GM04503 (cell line): ENCODE data around the gene GHDC.

Experiments
- DNase-seq: peaks from one replicate; pipeline ENCODE4 v3.0.0-alpha.2; 2012; ENCODE audit warnings: low read depth

Gene GHDC

GRCh38 chr17:42182927-42183734, 11.2 kb downstream of the GHDC start:
- DNase-seq, result no peak

DNA sequence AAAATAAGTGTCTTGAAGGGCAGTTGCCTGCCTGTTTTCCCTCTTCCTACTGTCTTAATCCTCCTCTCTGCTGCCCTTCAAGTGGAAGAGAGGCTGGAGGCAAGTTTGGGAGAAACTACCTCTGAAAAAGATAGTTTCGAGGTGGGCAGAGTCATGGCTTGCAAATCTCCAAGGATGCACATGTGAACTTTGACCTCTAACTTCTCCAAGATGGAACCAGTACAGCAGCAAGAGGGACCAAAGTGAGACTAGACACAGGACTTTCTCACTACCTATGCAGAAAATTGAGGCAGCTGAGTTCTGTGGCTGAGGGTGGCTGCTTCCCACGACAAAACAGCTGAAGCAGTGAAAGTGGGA, 12.5 kb downstream of the GHDC start:
- DNase-seq, result no peak

DNA sequence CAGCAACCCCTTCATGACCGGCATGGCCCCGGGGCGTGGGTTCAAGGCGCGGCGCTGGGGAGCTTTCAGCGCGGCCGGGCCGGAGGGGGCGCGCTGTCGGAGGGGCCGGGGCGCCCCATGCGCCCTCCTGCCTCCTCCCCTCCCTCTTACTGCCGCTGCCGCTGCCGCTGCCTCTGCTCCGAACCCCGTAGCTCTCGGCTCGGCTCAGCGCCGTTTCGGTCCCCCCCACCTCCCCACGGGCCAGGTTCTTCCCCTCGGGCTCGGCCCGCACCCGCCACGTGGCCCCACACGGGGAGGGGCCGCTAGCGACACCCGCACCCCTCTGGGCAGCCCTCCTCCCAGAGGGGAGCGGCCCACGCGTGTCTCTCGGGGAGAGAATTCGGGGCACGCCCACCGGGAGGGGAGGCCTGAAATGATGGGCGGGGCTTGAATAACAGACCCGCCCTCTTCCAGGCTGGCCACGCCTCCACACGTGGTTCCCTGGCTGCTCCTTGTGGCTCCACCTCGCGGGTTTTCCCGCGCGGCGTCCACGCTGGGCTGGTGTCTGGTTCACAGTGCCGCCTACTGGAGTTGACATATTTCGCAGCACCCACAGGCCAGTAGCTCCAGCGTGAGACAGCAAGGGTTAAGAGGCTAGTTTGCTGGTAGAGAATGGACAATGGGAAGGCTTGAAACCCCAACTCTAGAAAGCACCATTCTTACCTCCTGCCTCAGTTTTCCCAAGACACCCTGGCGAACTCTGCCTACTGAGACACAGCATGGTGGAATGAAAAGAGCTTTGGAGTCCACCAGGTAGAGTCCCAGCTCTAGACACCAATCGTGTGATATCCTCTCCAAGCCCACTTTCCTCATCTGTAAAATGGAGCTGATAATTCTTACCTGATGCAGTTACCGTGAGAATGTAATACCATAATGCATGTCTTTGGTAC, 13.1 kb downstream of the GHDC start, which contains the start of gene KCNH4:
TSS of gene KCNH4 (minus strand) at position 221 of the 929 bp plus-strand sequence. CDS start at position 24, 197 bp downstream.
- DNase-seq, result no peak

GRCh38 chr17:42180411-42180921, 13.8 kb downstream of the GHDC start:
- no peak for DNase-seq

DNA sequence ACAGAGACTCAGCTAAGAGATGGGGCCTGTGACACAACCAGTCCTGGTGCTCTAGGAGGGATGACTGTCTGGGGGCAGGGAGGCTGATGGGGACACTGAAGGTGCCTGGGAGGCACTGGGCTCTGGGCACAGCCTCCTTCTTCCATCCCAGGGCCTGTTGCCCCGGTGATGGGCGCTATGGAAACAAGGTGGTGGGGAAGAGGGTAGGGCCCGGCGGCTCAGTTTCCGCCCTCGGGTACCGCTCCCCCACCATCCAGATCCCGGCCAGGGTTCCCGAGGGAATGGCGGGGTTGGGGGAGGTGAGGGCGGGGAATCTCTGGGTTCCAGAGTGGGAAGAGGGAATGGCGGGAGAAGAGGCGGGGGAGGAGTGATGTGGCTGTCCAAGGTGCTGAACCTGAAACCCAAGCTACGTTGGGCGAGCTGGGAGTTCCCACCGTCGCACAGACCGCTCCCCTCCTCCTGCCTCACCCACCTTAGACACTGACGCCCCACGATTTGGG, 14.3 kb downstream of the GHDC start:
- no peak for DNase-seq

- DNase-seq, result no peak
These were observed 15.0 kb downstream of the GHDC start for GRCh38 chr17:42179335-42179734.

DNA sequence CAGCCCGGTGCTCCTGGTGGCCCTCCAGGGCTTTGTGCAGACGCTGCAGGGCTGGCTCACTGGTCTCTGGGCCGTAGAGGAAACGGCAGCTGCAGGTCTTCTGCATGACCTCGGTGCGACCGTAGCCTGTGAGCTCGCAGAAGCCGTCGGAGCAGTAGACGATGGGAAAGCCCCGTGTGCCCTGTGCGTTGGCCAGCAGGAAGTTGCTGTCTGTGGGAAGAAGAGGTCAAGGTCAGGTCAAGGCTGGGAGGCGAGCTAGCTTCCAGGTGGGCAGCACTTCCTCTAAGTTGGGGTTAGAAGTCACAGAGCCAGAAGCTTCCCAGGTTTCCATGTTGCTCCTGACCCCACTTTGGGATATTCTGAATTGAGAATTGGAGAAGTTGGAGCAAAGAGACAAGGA, 15.5 kb downstream of the GHDC start:
- DNase-seq, result no peak

GRCh38 chr17:42177684-42178083, 16.6 kb downstream of the GHDC start:
- DNase-seq, result no peak

DNA sequence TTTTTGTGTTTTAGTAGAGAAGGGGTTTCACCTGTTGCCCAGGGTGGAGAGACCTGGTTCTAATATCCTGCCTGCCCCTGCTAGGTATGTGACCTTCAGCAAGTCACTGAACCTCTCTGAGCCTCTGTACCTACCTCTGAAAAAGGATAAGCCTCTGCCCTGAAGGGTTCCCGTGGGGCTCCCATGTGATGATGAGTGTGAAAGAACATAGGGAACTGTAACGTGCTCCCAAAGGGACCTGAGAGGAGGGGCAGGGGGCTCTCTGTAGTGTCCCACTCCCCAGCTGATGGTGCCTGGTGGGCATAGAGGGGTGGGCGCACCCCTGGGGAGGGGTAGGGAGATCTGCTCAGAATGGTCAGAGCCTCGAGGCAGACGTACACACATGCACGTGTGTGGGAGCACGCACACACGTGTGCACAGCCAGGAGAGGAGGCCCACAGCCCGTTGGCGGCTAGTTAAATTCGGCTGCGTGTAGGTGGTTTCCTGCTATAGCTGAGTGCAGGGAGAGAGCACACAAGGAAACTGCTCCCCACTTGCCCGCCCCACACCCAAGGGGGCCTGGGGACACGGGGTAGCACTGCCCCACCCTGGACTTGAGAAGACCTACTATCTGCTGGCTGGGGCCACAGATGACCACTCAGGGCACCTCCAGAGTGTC, 20.0 kb downstream of the GHDC start:
- DNase-seq, result no peak

GRCh38 chr17:42171831-42172230, 22.5 kb downstream of the GHDC start:
- DNase-seq, result no peak

- no peak for DNase-seq
These were observed 24.9 kb downstream of the GHDC start for GRCh38 chr17:42169351-42169750.

DNA sequence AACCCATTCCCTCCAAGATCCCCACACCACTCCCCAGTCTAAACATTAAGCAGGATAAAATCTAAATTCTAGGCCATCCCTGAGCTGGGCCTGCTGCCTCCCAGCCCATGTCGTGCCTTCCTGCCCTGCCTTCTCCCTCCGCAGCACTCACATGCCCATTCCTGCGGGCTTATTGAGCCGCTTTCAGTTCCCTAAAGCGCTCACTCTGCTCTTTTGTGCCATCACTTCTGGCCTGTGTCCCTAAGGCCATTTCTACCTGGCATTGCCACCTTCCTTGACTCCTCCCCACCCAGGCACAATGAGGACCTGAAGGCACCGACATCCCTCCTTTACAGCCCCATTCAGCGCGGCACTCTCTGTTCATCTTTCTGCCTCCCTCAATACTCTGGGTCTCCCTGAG, 26.5 kb downstream of the GHDC start:
- no peak for DNase-seq

GRCh38 chr17:42166196-42166763, 28.0 kb downstream of the GHDC start:
- no peak for DNase-seq

- no peak for DNase-seq
These were observed 28.5 kb downstream of the GHDC start for GRCh38 chr17:42165751-42166150.

DNA sequence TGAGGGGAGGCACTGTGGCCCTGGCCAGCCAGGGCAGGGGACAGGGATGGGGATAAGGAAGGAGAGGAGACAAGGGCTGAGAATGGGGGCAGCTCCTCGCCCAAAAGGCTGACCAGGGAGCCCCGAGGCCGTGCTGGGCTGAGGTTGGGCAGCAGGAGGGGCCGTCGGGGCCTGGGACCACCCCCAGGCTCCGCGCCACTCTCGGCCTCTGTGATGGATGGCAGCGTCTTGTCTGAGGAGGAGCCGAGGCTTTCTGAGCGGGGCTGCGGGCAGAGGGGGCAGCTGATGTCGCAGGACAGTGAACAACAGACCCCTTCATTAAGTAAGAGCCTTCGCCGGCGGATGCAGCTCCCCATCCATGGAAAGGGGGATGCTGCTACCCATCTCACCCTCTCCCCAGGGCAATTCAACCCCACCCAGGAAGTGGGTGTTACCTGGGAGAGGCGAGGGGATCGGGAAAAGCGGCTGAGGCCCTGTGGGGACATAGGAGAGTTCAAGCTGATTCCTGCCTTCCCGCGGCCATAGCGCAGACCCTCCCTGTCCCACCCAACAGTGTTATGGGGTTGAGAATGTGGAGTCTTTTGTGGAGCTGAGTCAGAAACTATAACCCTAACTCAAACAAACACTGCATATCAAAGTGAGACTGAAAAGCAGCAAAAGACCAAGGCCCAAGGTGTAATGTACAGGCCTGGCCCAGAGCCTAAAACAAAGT, 30.4 kb downstream of the GHDC start:
- no peak for DNase-seq

- DNase-seq, result no peak
These were observed 31.2 kb downstream of the GHDC start for GRCh38 chr17:42163113-42163512.

DNA sequence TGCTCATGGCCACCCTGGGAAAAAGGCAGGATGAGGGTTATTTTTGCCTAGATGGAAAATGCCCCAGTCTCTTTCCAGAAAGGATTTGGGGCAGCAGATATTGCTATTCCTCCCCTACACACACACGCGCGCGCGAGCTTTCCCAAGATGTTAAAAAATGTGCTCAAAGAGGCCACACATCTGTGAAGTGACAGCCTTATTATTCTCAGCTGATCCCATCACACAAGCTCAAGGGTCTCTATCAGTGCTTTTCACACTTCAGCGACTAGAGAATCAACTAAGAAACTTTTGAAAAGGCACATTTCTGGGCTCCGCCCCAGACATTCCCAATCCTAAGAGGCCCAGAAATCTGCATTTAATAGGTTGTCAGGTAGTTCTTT, 33.8 kb downstream of the GHDC start:
- no peak for DNase-seq

DNA sequence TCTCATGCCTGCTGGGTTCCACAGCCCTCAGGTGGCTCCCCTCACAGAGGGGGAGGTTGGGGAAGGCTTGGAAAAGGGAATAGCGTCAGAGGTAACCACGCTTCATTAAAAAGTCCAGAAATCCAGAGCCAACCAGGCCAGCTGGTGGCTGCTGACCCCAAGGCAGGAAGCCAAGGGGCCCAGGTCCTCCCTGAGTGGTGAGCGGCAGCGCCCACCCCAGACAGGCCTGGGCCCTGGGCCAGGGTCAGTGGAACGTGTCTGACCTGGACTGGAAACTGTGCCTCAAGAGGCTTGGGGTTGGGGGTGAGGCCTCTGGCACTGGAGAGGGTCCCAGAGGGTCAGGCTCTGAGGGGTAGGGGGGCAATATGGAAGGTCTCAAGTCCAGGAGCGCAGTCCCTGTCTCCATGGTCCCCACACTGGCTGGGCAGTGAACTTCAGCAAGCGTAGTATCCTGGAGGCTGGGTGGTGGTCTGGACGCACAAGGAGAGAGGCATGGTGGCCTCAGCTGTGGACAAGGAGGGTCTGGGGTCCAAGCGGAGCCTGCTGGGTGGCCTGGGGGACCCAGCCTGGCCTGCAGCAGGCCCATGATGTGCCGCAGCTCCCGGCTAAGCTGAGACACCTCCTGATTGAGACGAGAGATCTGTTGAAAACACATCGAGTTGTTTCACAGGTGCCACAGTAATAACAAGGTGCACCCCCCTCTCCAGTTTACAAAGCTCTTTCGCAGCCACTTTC, 34.3 kb downstream of the GHDC start:
- no peak for DNase-seq

DNA sequence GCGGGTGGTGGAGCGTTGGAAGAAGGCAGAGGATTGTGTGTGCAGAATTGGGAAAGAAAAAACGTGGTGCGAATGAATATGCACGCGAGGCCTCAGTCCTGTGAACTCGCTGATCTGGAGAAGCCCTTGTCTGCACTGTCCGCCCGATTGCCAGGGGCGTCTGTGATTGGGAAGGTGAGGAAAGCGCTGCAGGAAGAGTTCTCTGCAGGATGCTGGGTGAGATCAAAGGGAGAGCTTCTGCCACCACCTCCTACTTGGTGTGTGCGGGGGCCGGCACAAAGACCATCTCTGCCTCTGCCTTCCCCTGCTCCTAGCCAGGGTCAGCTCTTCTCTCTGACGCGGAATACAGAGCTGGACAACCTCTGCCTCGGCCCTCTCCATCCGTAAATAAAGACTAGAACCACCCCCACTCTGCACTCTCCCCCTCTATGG, 38.7 kb downstream of the GHDC start:
- no peak for DNase-seq
